GM12864 (cell line): Measurements from ENCODE around the gene TAMALIN.

Experiments
- DNase-seq: peaks from one replicate; pipeline ENCODE4 v3.0.0-alpha.2; 2011; ENCODE audit warnings: low read depth
- H3K4me3 ChIP-seq: 2 replicates; pipeline ENCODE4 v1.5.1; 2011; ENCODE audit warnings: mild to moderate bottlenecking, low read depth, low read length, control low read depth
- TF ChIP-seq, protein P1 (sequence below): IDR thresholded peaks from 2 replicates; pipeline ENCODE4 v1.5.1; 2011; ENCODE audit warnings: low read depth, mild to moderate bottlenecking, moderate library complexity, low read length, control low read depth, inconsistent platforms; ENCODE audit errors: missing control alignments

The TAMALIN gene

DNA sequence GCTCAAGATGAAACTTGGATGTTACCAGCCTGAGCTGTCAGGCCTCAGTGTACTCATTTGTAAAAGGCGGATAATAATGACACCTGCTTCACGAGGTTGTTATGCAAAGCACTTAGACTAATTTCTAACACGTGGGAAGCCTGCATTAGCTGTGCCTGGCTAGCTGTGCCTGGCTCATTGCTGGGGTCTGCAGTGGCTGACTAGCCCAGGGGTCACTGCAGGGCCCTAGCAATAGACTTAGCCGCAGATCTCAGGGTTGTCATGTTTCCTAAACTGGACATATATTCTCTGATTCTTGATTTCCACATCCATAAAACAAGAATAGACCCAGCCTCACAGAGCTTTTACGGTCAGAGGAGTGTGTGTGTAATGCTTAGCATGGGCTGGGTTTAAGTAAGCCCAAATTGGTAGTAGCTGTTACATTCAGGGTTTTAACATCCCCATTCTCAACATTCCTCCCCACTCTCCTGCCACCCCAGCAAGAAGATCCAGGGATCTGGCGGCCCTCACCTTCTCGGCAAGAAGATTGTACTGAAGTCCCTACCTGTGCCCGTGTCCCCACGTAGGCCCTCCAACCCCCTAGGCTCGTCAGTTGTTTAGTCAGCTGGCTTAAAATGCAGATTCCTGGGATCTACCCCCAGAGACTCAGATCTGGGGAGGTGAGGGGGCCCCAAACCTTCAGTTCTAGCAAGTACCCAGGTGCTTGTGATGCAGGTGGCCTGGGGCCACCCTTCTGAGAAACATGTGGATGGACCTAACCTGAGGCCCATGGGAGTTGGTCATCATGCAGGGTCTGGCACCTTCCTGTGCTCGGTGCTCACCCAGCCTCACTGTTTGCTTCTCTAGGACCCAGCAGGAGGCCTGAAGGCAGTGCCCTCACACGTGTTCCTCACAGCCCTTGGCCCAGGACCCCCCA is 53.1 kb downstream of the TAMALIN start:
- no peak overlapping the region for H3K4me3 ChIP-seq
- DNase-seq = no peak

DNA sequence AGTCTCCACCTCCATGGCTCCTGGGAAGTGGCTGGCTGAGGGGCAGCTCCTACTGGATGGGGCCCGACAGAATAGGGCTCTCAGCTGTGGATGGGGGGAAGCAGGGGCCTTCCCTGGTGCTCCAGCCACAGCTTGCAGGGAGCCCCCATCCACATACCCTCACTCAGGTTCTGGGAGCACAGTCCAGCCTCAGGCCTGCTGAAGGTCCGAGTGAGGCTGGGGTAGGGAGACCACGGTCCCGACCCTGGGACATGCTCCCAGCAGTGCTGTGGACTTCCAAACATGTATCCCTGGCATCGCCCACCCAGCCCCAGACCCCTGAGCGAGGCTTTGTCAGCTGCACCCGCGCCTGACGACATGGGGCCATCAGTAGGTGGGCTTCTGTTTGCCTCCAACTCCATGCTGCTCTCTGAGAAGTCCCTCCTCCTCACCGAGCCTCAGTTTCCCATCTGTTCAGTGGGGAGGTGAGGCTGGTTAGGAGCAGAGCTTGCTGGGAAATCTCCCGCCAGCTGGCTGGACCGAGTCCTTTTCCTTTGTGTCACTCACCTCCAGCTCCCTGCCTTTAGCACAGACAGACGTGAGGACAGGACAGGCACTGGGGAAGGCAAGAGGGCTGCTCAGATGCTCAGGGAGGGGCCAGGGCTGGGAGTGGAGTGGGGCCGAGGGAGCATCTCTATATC is 53.9 kb downstream of the TAMALIN start:
- DNase-seq = no peak
- TF ChIP-seq, protein P1, sequence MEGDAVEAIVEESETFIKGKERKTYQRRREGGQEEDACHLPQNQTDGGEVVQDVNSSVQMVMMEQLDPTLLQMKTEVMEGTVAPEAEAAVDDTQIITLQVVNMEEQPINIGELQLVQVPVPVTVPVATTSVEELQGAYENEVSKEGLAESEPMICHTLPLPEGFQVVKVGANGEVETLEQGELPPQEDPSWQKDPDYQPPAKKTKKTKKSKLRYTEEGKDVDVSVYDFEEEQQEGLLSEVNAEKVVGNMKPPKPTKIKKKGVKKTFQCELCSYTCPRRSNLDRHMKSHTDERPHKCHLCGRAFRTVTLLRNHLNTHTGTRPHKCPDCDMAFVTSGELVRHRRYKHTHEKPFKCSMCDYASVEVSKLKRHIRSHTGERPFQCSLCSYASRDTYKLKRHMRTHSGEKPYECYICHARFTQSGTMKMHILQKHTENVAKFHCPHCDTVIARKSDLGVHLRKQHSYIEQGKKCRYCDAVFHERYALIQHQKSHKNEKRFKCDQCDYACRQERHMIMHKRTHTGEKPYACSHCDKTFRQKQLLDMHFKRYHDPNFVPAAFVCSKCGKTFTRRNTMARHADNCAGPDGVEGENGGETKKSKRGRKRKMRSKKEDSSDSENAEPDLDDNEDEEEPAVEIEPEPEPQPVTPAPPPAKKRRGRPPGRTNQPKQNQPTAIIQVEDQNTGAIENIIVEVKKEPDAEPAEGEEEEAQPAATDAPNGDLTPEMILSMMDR = no peak
- H3K4me3 ChIP-seq = no peak overlapping the region

More for the DNA sequence above, 53.1 kb downstream of the TAMALIN start:
- TF ChIP-seq, protein P1 = no peak

DNA sequence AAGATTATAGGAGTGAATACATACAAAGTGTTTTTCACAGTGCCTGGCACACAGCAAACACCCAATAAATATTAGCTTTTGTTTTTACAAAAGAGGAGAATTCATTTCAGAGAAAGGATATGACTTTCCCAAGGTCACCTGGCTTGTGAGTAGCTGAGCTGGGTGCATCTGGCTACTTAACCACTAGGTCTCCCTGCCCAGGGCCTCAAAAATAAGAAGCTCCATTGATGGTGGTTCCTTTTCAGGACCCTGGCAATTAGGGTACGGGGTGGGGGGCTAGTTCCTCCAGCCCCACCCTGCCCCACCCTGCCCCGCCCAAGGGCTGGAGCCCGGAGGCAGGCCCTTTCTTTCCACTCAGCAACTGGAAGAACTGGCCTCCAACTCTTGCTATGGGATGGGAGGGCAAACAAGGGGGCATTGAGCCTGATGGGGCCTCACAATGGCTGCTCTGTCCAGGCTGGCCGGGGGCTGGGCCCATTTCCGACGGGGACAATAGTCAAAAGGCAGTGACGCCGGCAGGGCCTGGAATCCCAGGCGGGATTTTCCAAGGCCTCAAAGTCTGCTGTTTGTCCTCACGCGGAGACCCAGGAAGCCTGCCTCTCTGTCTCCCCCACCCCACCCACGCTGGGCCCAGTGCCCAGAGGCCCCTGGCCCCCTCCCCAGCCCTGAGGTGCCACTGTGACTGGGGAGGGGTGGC is 54.9 kb downstream of the TAMALIN start:
- no peak for DNase-seq
- TF ChIP-seq, protein P1 = no peak

DNA sequence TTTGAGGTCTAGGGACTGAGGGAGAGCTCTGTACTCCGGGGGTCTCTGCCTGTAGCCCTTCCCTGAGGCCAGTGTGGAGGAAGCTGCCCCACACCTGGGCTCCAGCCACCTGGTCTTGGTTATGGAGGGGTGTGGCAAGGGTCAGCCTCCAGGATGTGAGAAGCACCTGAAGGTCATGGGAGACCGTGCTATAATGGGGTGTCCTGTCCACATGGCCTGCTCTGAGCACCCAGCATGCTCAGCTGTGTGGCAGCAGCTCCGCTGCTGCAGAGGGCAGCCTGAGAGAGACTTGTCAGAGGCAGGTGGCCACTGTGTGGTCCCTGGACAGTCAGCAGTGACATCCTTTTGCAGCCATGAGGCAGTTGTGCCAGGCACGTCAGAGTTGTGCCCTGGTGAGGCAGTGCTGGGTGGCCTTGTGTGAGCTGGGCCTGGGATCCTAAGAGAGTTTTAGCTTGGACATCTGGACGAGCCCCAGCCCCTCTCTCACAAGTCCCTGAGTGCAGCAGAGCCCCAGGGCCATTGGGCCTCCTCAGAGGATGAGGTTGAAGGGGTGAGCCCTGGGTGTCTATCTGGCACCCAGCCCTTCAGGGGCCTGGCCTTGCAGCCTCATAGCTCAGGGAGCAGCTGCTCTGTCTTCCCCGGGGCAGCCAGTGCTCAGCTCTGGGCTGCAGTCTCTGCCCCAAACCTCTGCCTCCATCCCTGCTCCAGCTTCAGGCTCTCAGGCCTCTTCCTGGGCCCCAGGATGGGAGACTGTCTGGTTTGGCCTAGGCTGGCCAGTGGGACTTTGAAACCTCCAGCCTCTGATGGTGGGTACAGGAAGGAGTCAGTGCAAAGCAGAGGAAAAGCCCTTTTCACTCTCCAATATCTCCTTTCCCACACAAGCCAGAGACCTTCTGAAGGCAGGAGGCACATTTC is 55.7 kb downstream of the TAMALIN start:
- no peak for DNase-seq
- TF ChIP-seq, protein P1 = no peak

More for the DNA sequence above, 54.9 kb downstream of the TAMALIN start:
- H3K4me3 ChIP-seq = no peak overlapping the region

DNA sequence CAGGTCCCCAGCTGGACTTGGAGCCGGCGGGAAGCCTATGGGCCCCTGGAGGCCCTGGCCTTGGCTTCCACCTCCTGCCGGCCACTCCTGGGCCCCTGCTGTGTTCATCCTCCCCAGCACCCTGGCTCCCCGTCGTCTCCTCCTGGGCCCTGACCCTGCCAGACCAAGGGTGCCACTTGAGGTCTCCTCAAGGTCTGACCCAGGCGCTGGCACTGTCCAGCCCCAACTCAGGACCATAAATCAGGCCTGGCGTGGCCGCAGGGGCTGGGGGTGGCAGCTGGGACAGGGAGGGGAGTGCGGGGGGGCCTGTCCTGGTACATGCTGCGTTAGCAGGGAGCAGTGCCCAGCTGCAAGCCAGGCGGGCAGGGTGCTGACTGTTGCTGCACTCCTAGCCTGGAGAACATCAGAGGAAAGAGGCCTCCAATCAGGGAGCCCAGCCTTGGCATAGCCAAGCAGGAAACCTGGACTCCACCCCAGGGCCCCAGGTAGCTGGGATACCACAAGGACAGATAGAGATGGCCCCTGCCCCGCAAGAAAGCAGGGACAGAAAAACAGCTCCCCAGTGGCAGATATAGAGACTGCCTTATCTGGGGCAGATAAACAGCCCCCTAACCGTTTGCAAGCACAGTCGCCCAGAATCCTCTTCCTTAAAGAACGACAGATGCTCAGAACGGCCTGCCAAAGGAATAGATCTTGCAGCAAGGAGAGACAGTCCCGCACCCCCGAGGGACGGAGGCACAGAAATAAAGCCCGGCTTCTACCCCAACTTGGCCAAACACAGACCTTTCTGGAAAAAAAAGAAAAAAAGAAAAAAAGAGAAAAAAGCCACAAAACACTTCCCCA is 56.6 kb downstream of the TAMALIN start:
- no peak for DNase-seq
- TF ChIP-seq, protein P1 = no peak
- no peak overlapping the region for H3K4me3 ChIP-seq

More for the DNA sequence above, 55.7 kb downstream of the TAMALIN start:
- no peak overlapping the region for H3K4me3 ChIP-seq
